ENCODE data around the gene TRIM41.

- TF ChIP-seq CTCF (IDR thresholded peaks at IDR 0.05) = no peak
- no peak for TF ChIP-seq ZFX (IDR thresholded peaks at IDR 0.05; ENCODE audit: borderline replicate concordance)
Observed at GRCh38 chr5:181195249-181195761, 27.8 kb upstream of the TRIM41 start.
